Right cardiac atrium (tissue), 5 donors: ENCODE data around the gene SH3YL1. TPM values are rescaled to one million over a fixed set of nuclear protein-coding genes. Genes with fewer than 3 reads are reported as not detected.

Source experiments
- ATAC-seq, 2 donors: fragments of 200-7000 bp; cut with Tn5 transposase; one replicate each; pipeline versions ENCODE4 v1.8.0 to v1.9.1; 2020; ENCODE audit warnings: moderate library complexity in 2 of 2, mild to moderate bottlenecking in 1 of 2
- DNase-seq, 3 donors: peaks; one replicate each; pipeline ENCODE4 v3.0.0-alpha.2; 2020
- H3K27ac ChIP-seq: one replicate; pipeline ENCODE4 v1.5.1; 2013; ENCODE audit warnings: mild to moderate bottlenecking, low read length, control low read depth, moderate library complexity
- H3K27me3 ChIP-seq: one replicate; pipeline ENCODE4 v1.6.1; 2013; ENCODE audit not compliant: control insufficient read depth, insufficient read depth
- H3K4me1 ChIP-seq: one replicate; pipeline ENCODE4 v1.6.1; 2013; ENCODE audit warnings: low read length; ENCODE audit not compliant: control insufficient read depth, insufficient read depth
- H3K4me3 ChIP-seq: one replicate; pipeline ENCODE4 v1.5.1; 2013; ENCODE audit warnings: low read length, control low read depth
- H3K9me3 ChIP-seq: one replicate; pipeline ENCODE4 v1.6.1; 2013; ENCODE audit warnings: low read length; ENCODE audit not compliant: control insufficient read depth
- WGBS: extraction: QIAGEN DNeasy Blood & Tissue Kit; methylation state at CpG from one replicate; pipeline ENCODE4 v1.1.7; 2013; 5-methylcytosine and 5-hydroxymethylcytosine counted together
- intact Hi-C, 4 donors: fragments of 100-400 bp; cut with DNase I; formaldehyde crosslinking; loops; one replicate each; pipeline versions ENCODE4 v1.11.0 to v1.14.0; 2022 to 2023
- polyA plus RNA-seq: library from polyadenylated mRNA; stranded (reverse); fragments of 200-250 nt; gene quantifications from one replicate; pipeline ENCODE4 v1.2.3, GENCODE V29; 2013
- total RNA-seq, 4 donors: library from RNA; stranded (reverse); fragmentation: NEBNext Ultra II Directional; extraction: Animal tissue kit (Norgen Biotek cat#: 25700); gene quantifications; one replicate each; pipeline ENCODE4 v1.2.1, GENCODE V29; 2021
- donor health status: healthy with polysubstance abuse.
- donor health status: DM: no; HTN: yes; CAD: no.
- donor health status: DM: no; HTN: no; CAD: no.
- donor health status: DM: no; HTN: yes; CAD: no; lungs with severe emphysema.
- donor health status: DM: yes; HTN: yes; CAD: no.

SH3YL1 gene
- total and polyA plus RNA-seq, 5 donors: 11.8 to 19.2 (median 16.3) TPM

DNA sequence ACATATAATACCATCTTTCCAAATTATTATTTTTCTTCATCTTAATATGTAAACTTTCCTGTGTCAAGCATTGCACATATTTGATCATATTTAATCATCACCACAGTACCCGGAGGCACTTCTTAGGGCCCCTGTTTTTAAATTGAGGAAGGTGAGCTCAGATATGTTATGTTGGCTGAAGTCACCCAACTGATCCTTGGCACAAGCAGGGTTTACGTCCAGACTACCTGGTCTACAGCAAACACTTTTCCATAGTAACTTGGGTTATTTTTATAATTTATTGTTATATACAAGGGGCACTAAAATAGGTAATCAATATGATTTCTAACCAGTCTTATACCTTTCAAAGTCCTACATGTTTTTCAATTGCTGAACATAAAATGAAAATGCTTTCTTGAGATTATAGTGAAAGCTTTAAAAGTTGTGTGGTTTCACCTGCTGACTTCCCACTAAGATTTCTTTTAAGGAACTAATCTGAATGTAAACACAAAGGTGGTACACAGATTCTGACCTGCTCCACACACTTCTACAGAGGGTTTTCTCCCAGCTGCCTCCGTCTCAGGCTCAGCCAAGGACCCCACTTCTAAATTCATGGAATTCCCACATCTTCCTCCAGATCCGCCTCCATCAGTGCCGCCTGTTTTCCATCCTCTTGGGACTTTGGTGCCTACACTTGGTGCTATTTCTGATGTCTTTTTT is 52.2 kb downstream of the SH3YL1 start:
- no peaks in the 10 kb centered on the region for H3K9me3 ChIP-seq
- H3K27ac ChIP-seq: no peak overlapping the region
- no peaks in the 10 kb centered on the region for H3K27me3 ChIP-seq
- no peak for DNase-seq
- no peak overlapping the region for H3K4me3 ChIP-seq
- 66% methylated on average over 5 of the region's 5 CpGs for WGBS
- no peaks in the 10 kb centered on the region for H3K4me1 ChIP-seq
- ATAC-seq: no peak
- intact Hi-C loops: no loop called here

DNA sequence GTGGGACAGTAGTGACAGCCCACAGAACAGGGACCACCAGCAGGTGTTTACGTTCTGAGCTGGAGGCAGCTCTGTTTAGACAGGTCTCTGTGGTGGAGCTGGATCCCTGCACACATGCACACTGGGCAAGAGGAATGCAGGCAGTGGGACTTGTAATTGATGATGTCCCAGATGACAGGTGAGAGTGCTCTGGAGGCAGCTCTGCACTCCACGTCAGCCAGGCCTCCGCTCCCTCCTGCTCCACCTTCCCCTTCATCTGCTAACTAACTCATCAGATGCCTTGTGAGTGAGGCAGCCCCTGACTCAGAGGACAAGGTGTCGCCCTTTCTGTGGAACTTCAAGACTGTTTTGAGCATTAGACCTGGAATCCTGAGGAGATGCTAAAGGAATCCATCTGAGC is 53.2 kb downstream of the SH3YL1 start:
- intact Hi-C loops: no loop called here
- Histone ChIP-seq H3K4me3 (no peak overlapping the region), H3K9me3 (no peaks in the 10 kb centered on the region), H3K27ac (no peak overlapping the region), H3K4me1 (no peaks in the 10 kb centered on the region), H3K27me3 (no peaks in the 10 kb centered on the region)
- WGBS: 85% methylated on average over 4 of the region's 4 CpGs
- no peak for ATAC-seq
- DNase-seq: no peak

DNA sequence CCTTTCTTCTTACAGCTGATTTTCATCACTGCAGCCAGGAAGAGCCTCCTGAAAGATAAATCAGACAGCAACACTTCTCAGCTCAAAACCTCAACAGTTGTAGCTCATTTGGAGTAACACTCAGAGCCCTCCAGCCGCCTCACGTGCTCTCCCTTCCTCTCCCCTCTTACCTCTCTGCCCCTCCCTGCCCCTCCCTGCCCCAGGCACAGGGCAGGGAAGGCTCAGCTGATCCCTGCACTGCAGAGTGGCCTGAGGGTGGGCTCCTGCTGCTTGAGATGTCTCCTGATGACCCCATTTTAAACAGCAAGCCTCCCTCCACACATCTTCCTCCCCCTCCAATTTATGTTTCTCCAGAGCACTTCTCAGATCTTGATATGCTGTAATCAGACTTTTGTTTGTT is 54.4 kb downstream of the SH3YL1 start:
- DNase-seq (no peak), ATAC-seq (no peak)
- WGBS: 41% methylated on average over 2 of the region's 2 CpGs
- no peak overlapping the region for H3K4me3 ChIP-seq
- no peaks in the 10 kb centered on the region for H3K9me3 ChIP-seq
- intact Hi-C loops: no loop called here
- no peaks in the 10 kb centered on the region for H3K27me3 ChIP-seq
- no peak overlapping the region for H3K27ac ChIP-seq
- H3K4me1 ChIP-seq: no peaks in the 10 kb centered on the region

DNA sequence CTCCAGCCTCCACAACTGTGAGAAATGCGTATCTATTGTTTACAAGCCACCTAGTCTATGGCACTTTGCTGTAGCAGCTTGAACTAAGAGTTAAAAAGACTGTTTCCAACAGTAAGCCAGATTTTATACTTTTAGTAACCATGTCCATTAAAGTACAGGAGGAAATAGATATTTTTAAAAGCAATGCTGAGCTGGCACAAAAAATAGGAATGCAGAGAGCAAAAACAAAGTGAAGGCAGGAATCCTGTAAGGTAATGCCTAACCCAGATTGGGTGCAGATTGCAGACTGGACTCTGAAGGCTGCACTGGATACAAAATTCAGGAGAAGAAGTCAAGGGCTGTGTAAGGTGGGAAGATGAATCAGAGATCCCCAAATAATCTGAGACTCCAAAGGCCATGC is 55.5 kb downstream of the SH3YL1 start:
- WGBS: 53% methylated on average over 1 of the region's 1 CpG
- H3K27ac ChIP-seq: no peak overlapping the region
- ATAC-seq: no peak
- no peak overlapping the region for H3K4me3 ChIP-seq
- no peaks in the 10 kb centered on the region for H3K4me1 ChIP-seq
- intact Hi-C loops: no loop called here
- H3K9me3 ChIP-seq: no peaks in the 10 kb centered on the region
- DNase-seq: no peak
- H3K27me3 ChIP-seq: no peaks in the 10 kb centered on the region

DNA sequence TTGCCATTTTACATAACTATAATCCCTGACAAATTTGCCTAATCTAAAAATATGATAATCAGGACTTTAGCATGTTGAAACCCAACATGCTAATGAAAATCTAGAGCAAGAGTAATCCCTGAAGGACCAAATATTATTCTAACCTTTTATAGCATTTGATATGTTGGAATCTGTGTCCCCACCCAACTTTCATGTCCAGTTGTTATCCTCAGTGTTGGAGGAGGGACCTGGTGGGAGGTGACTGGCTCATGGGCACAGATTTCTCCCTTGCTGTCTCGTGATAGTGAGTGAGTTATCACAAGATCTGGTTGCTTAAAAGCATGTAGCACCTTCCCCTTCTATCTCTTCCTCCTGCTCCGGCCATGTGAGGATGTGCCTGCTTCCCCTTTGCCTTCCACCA is 59.8 kb downstream of the SH3YL1 start:
- H3K27ac ChIP-seq: no peak overlapping the region
- no peak for ATAC-seq
- H3K9me3 ChIP-seq: no peaks in the 10 kb centered on the region
- no peaks in the 10 kb centered on the region for H3K4me1 ChIP-seq
- WGBS: 56% methylated on average over 2 of the region's 2 CpGs
- intact Hi-C loops: no loop called here
- H3K27me3 ChIP-seq: no peaks in the 10 kb centered on the region
- no peak for DNase-seq
- no peak overlapping the region for H3K4me3 ChIP-seq

DNA sequence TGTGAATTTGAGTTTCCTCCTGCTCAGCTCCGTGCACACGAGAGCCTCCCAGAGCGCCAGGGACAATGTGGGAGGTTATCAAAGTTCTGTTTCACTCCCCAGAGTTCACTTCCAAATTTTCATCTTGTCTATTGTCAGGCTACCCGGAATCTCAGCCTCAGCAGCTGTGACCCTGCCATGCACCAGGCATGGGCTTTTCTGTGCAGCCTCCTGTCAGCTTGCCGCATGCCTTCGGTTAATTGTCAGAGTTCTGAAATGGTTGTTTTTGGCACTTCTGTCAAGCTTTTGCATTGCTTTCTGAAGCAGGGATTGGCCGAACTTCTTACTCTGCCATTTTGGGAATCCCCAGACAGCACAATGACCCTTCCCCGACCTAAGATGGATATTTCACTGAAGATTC is 60.4 kb downstream of the SH3YL1 start:
- intact Hi-C loops: no loop called here
- Histone ChIP-seq H3K9me3 (no peaks in the 10 kb centered on the region), H3K27me3 (no peaks in the 10 kb centered on the region), H3K4me3 (no peak overlapping the region), H3K27ac (no peak overlapping the region), H3K4me1 (no peaks in the 10 kb centered on the region)
- DNase-seq (no peak), ATAC-seq (no peak)
- WGBS: 68% methylated on average over 8 of the region's 8 CpGs

DNA sequence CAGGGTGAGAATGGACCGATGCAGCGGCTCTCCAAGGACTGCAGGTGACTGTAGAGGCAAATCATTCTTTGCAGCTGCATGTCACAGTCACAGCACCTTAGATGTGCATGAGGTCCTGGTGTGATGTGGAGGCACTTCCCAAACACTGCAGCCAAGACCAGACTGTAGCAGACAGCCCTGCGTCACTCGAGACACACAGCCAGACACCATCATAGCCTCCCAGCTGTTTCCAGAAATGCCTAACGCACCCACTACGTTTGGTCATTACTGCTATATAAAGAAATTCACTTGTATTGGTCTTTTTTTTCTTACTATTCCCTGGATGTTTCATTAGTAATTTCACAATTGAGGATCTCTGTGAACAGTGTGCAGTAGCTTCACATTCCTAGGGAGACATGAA is 60.9 kb downstream of the SH3YL1 start:
- WGBS: 75% methylated on average over 6 of the region's 6 CpGs

DNA sequence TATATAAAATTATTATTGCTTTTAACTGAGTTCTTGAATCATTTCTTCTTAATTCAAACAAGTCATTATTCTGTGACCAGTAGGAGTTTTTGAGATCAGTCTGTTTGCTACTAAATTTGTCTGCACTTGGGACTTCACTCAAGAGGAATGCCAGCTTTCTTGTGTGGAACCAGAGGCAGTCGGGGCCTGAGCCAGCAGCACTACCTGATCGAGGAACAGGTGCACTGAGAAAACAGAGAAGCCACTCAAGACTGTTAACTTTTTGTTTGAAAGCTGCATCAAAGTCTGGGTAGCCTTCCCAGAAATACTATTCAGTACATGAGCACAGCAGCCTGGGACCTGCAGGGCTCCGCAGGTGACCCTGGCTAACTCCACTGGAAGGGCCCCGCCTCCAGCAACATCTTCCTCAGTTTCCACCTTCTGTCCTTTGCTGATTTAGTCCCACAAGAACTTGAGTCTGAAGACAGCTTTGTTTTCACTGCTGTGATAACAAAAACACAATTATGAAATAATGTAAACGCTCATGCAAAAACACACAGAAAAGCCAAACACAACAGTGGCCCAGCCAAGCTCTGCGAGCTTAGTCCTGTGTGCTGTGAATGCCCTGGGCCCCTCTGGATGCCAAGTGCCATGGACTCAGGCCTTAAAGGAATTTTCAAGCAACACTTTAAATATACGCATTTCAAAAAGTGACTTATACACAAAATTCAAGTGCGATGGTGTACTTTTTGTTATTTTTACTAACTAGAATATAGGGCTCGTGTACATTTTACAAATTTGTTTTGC is 62.0 kb downstream of the SH3YL1 start:
- Histone ChIP-seq H3K27me3 (no peaks in the 10 kb centered on the region), H3K27ac (no peak overlapping the region), H3K4me1 (no peaks in the 10 kb centered on the region), H3K4me3 (no peak overlapping the region), H3K9me3 (no peaks in the 10 kb centered on the region)
- 78% methylated on average over 9 of the region's 9 CpGs for WGBS
- DNase-seq: no peak
- no peak for ATAC-seq
- intact Hi-C loops: no loop called here

More for the DNA sequence above, 60.9 kb downstream of the SH3YL1 start:
- no peak overlapping the region for H3K27ac ChIP-seq
- no peaks in the 10 kb centered on the region for H3K27me3 ChIP-seq
- intact Hi-C loops: no loop called here
- no peaks in the 10 kb centered on the region for H3K9me3 ChIP-seq
- no peak for ATAC-seq
- no peaks in the 10 kb centered on the region for H3K4me1 ChIP-seq
- H3K4me3 ChIP-seq: no peak overlapping the region
- DNase-seq: no peak

DNA sequence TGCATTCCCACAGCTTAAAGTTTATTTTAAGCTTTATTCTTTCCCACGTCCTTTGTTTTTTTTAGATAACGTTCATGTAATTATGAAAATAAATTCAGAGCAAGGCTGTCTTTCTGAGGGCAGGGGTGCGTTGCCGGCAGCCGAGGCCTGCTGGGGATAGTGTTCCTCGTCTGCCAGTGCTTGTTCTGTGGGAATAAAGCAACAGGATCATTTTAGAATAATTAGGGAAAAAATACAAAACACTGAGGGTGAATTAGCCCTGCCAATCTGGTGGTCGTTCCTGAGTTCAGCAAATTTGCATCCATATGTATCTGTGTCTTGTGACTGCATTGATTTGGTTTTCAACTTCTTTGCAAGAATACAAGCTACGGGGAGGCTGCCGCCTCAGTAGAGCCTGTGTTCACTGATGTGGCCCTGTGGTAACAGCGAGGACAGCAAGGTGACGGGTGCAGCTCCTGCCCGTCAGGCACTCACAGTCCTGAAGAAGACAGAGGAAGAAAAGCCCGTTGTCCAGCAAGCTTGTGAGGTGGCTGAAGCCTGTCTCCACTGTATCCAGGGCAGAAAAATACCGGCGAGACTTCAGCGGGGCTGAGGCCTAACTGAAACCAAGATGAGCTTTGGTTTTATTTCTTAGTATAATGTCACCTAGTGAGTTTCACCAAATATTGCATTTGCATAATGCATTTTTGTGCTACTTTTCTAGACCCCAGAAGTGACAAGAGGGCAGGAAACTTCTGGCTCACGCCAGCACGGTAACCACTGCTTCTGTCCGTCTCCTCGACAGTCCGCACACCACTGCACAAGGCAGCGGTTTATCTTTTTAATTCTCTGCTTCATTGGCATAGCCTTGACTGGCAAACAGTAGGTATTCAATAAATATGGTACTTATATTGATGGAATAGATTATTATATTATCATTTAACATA is 64.5 kb downstream of the SH3YL1 start:
- no peaks in the 10 kb centered on the region for H3K9me3 ChIP-seq
- ATAC-seq (no peak), DNase-seq (no peak)
- no peak overlapping the region for H3K27ac ChIP-seq
- H3K4me3 ChIP-seq: no peak overlapping the region
- 68% methylated on average over 22 of the region's 22 CpGs for WGBS
- no peaks in the 10 kb centered on the region for H3K27me3 ChIP-seq
- H3K4me1 ChIP-seq: no peaks in the 10 kb centered on the region
- intact Hi-C loops: no loop called here

DNA sequence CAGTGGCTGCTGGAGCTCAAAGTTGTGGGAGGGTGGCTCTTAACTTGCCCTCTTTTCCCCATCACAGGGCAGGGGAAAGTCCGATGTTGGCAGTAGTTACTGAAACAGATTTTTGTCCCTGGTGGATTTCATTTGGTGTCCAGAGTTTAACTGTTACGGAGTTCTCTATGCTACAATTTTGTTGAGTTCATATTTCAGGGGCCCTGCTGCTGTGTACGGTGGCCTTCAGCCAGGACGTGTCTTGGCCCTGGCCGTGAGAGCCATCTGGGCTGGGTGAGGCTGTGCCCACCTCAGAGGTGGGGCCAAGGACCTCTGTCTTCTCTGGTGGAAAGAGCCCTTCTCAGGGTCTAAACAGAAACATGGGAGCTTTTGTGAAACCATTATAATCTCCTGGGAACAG is 67.4 kb downstream of the SH3YL1 start:
- DNase-seq (no peak), ATAC-seq (no peak)
- intact Hi-C loops: no loop called here
- WGBS: 74% methylated on average over 5 of the region's 5 CpGs
- H3K9me3 ChIP-seq: no peaks in the 10 kb centered on the region
- H3K27me3 ChIP-seq: no peaks in the 10 kb centered on the region
- H3K4me3 ChIP-seq: no peak overlapping the region
- H3K27ac ChIP-seq: no peak overlapping the region
- H3K4me1 ChIP-seq: no peaks in the 10 kb centered on the region

DNA sequence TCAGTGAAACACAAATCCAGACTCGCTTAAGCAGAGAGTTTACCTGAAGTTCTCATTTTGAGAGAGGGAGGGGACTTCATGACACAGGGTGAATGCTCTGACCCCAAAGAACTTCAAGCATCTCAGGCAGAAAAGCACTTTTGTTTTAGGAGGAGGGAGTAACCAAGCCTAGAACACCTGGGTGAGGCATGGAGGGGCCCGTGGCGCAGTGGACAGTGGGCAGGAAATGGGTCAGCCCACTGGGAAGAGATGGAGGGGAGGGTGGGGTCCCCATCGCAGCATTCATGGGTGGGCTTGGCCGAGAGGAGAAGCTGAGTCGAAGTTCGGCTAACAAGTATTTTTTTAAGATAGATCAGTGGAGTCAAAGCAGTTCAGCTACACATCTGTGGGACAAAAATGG is 67.9 kb downstream of the SH3YL1 start:
- Histone ChIP-seq H3K27me3 (no peaks in the 10 kb centered on the region), H3K4me3 (no peak overlapping the region), H3K27ac (no peak overlapping the region), H3K4me1 (no peaks in the 10 kb centered on the region), H3K9me3 (no peaks in the 10 kb centered on the region)
- intact Hi-C loops: no loop called here
- 79% methylated on average over 7 of the region's 7 CpGs for WGBS
- DNase-seq (no peak), ATAC-seq (no peak)
